PC-3 (cell line): Measurements from ENCODE around the gene OSBPL9. TPM values are rescaled to one million over a fixed set of nuclear protein-coding genes. Genes with fewer than 3 reads are reported as not detected.

Source experiments
- ATAC-seq: fragments of 200-7000 bp; cut with Tn5 transposase; 2 replicates; pipeline ENCODE4 v1.9.1; 2020; ENCODE audit warnings: mild to moderate bottlenecking, moderate library complexity
- BruUV-seq: library from RNA; stranded (reverse); fragments of 400-500 nt; replicated peaks from 2 replicates; lab custom pipeline; 2021; lab: Mats Ljungman, UMichigan
- CTCF ChIA-PET: fragments of 300-600 bp; sonication (Branson Sonifier 250); formaldehyde crosslinking; loops from one replicate; lab custom pipeline; 2022; ENCODE audit warnings: antibody characterized with exemption; lab: Charles Lee
- POLR2A ChIA-PET: fragments of 300-600 bp; sonication (Branson Sonifier 250); formaldehyde crosslinking; loops from one replicate; lab custom pipeline; 2022; ENCODE audit warnings: antibody characterized with exemption; ENCODE audit not compliant: unreplicated experiment; lab: Charles Lee
- DNase-seq: peaks from one replicate; pipeline ENCODE4 v3.0.0-alpha.2; 2015
- H2AFZ ChIP-seq: fragments of 300-600 bp; sonication (generic); 2 replicates; pipeline ENCODE4 v1.6.0; 2016; ENCODE audit warnings: antibody characterized with exemption, low read length
- H3F3A ChIP-seq: fragments of 300-600 bp; sonication (generic); one replicate; pipeline ENCODE4 v1.6.0; 2017; ENCODE audit warnings: antibody characterized with exemption, low read length, control low read depth, mild to moderate bottlenecking; ENCODE audit not compliant: unreplicated experiment
- H3K27ac ChIP-seq: fragments of 300-600 bp; sonication (generic); 2 replicates; pipeline ENCODE4 v1.5.1; 2016; ENCODE audit warnings: mild to moderate bottlenecking, low read length
- H3K27me3 ChIP-seq: fragments of 300-600 bp; sonication (generic); 2 replicates; pipeline ENCODE4 v1.6.1; 2016; ENCODE audit warnings: low read length, mixed read lengths
- H3K36me3 ChIP-seq: fragments of 300-600 bp; sonication (generic); 2 replicates; pipeline ENCODE4 v1.6.1; 2016; ENCODE audit warnings: low read depth, mixed run types, low read length, mixed read lengths
- H3K4me1 ChIP-seq: fragments of 300-600 bp; sonication (generic); 2 replicates; pipeline ENCODE4 v1.5.1; 2016; ENCODE audit warnings: low read length; ENCODE audit not compliant: insufficient read depth
- H3K4me2 ChIP-seq: fragments of 300-600 bp; sonication (generic); 2 replicates; pipeline ENCODE4 v1.6.0; 2016; ENCODE audit warnings: low read length
- H3K4me3 ChIP-seq: fragments of 300-600 bp; sonication (generic); 2 replicates; pipeline ENCODE4 v1.5.1; 2016; ENCODE audit warnings: mild to moderate bottlenecking, low read length, mixed read lengths
- H3K79me2 ChIP-seq: fragments of 300-600 bp; sonication (generic); 2 replicates; pipeline ENCODE4 v1.6.1; 2017; ENCODE audit warnings: low read length, mixed read lengths
- H3K9ac ChIP-seq: fragments of 300-600 bp; sonication (generic); 2 replicates; pipeline ENCODE4 v1.6.0; 2016; ENCODE audit warnings: mild to moderate bottlenecking, low read length
- H3K9me2 ChIP-seq: fragments of 300-600 bp; sonication (generic); replicated peaks from 2 replicates; pipeline ENCODE4 v1.6.1; 2016; ENCODE audit warnings: mixed run types, low read length, mixed read lengths
- H3K9me3 ChIP-seq: fragments of 300-600 bp; sonication (generic); 2 replicates; pipeline ENCODE4 v1.6.1; 2016; ENCODE audit warnings: low read length, mixed read lengths
- H4K20me1 ChIP-seq: fragments of 300-600 bp; sonication (generic); 2 replicates; pipeline ENCODE4 v1.6.1; 2016; ENCODE audit warnings: low read length, mixed read lengths
- EZH2 ChIP-seq: fragments of 300-600 bp; sonication (generic); IDR thresholded peaks from one replicate; pipeline ENCODE4 v1.6.1; 2017; ENCODE audit warnings: antibody characterized with exemption, mild to moderate bottlenecking, low read length; ENCODE audit not compliant: unreplicated experiment
- EZH2phosphoT487 ChIP-seq: fragments of 300-600 bp; sonication (generic); IDR thresholded peaks from 2 replicates; pipeline ENCODE4 v1.6.1; 2018; ENCODE audit warnings: mild to moderate bottlenecking, antibody characterized with exemption, low read length, borderline replicate concordance
- intact Hi-C: fragments of 100-400 bp; cut with micrococcal nuclease; formaldehyde crosslinking; loops from 2 replicates; pipeline ENCODE4 v1.9.0; 2023
- total RNA-seq: library from RNA; depleted of rRNA; stranded (reverse); fragments of >200 nt; gene quantifications from 2 replicates; pipeline ENCODE4 v1.2.3, GENCODE V29; 2014
- TF ChIP-seq, protein P1 (sequence below): fragments of 300-600 bp; sonication (generic); conservative IDR thresholded peaks from 2 replicates; pipeline ENCODE4 v1.5.1; 2017; ENCODE audit warnings: antibody characterized with exemption, low read depth, mild to moderate bottlenecking, low read length

Gene OSBPL9
- total RNA-seq, 1 experiment from 2014 or later, result 74.7 TPM

DNA sequence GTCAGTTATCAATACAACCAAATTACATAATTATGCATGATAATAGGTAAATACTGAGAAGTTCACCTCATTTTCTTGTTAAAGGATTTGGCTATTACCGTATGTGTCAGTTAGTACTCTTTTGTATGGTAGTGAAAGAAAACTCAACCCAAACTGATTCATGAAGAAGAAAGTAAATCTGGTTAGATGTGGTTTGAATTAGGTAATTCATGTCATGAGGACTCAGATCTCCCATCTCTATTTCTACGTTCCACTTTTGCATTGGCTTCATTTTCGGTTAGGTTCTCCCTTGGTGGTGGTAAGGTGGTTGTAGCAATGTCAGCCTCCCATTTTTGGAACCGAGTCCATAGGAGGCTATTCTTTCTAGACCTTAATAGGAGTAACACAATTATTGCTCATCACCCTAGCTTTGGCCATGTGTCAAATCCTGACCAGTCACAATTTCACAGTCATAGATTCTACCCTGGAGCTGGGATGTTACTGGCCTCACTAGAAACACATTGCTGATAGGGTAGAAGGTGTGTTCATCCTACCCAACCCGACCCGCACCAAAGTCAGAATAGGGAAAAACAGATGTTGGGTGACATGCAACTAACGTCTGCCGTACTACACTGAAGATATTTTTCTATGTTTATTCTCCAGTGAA, 97.6 kb downstream of the OSBPL9 start:
- no peaks in the 10 kb centered on the region for H4K20me1 ChIP-seq
- ATAC-seq, result no peak
- intact Hi-C loops, result no loop called here
- BruUV-seq, result no TSS peak
- no peak overlapping the region for H3K9ac ChIP-seq
- ChIA-PET CTCF (no interaction called here), POLR2A (no interaction called here)
- H3K9me3 ChIP-seq, result no peaks in the 10 kb centered on the region
- no peaks in the 10 kb centered on the region for H3K4me1 ChIP-seq
- no peaks in the 10 kb centered on the region for H3K36me3 ChIP-seq
- DNase-seq, result peak; percentile 16
- no peaks in the 10 kb centered on the region for H3F3A ChIP-seq
- no peak overlapping the region for H2AFZ ChIP-seq
- no peaks in the 10 kb centered on the region for H3K27me3 ChIP-seq
- H3K9me2 ChIP-seq, result no peaks in the 10 kb centered on the region
- H3K4me3 ChIP-seq, result no peak overlapping the region
- no peak overlapping the region for H3K4me2 ChIP-seq
- H3K79me2 ChIP-seq, result no peaks in the 10 kb centered on the region
- TF ChIP-seq, protein P1, sequence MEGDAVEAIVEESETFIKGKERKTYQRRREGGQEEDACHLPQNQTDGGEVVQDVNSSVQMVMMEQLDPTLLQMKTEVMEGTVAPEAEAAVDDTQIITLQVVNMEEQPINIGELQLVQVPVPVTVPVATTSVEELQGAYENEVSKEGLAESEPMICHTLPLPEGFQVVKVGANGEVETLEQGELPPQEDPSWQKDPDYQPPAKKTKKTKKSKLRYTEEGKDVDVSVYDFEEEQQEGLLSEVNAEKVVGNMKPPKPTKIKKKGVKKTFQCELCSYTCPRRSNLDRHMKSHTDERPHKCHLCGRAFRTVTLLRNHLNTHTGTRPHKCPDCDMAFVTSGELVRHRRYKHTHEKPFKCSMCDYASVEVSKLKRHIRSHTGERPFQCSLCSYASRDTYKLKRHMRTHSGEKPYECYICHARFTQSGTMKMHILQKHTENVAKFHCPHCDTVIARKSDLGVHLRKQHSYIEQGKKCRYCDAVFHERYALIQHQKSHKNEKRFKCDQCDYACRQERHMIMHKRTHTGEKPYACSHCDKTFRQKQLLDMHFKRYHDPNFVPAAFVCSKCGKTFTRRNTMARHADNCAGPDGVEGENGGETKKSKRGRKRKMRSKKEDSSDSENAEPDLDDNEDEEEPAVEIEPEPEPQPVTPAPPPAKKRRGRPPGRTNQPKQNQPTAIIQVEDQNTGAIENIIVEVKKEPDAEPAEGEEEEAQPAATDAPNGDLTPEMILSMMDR, result no peak
- TF ChIP-seq EZH2, result no peak
- TF ChIP-seq EZH2phosphoT487, result no peak
- no peak overlapping the region for H3K27ac ChIP-seq

DNA sequence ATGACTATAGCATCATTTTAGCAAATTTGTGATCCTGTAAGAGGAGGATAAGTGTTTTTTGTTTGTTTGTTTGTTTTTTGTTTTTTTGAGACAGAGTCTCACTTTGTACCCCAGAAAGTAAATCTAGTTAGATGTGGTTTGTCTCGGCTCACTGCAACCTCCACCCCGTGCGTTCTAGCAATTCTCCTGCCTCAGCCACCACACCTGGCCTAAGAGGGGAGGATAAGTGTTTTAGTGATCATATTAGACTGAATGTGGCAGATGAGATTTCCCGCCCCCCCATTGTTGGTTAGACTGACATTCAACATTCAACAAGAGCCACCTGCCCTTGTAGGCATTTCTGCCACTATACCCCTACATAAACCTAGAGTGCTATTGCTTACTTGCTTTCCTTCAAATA, 98.5 kb downstream of the OSBPL9 start:
- Histone ChIP-seq H3K27ac (no peak overlapping the region), H3K27me3 (no peaks in the 10 kb centered on the region), H3K4me1 (no peaks in the 10 kb centered on the region), H3F3A (no peaks in the 10 kb centered on the region), H3K36me3 (no peaks in the 10 kb centered on the region), H2AFZ (no peak overlapping the region), H4K20me1 (no peaks in the 10 kb centered on the region), H3K4me2 (no peak overlapping the region), H3K9me2 (no peaks in the 10 kb centered on the region), H3K9me3 (no peaks in the 10 kb centered on the region), H3K4me3 (no peak overlapping the region), H3K79me2 (no peaks in the 10 kb centered on the region), H3K9ac (no peak overlapping the region)
- intact Hi-C loops, result no loop called here
- TF ChIP-seq EZH2, result no peak
- no peak for TF ChIP-seq EZH2phosphoT487
- TF ChIP-seq, protein P1, result no peak
- BruUV-seq, result no TSS peak
- DNase-seq, result no peak
- no peak for ATAC-seq
- ChIA-PET CTCF (no interaction called here), POLR2A (no interaction called here)

DNA sequence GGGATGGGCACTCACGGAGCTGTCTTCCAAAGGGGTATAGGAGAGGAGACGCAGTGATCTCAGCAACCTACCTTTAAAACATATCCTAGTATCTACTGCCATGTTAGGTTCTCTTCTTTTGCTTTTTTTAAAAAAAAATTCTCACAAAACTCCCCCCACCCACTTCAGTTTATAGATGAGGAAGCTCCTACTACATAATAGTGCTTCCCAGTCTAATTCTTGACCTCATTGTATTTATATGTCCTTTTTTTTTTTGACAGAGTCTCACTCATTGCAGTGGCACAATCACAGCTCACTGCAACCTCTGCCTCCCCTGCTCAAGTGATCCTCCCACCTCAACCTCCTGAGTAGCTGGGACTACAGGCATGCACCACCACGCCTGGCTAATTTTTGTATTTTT, 99.9 kb downstream of the OSBPL9 start:
- H3K4me2 ChIP-seq, result no peak overlapping the region
- no peaks in the 10 kb centered on the region for H3K9me3 ChIP-seq
- H4K20me1 ChIP-seq, result no peaks in the 10 kb centered on the region
- CTCF ChIA-PET, result no interaction called here
- H3K9ac ChIP-seq, result no peak overlapping the region
- no peaks in the 10 kb centered on the region for H3K27me3 ChIP-seq
- no peaks in the 10 kb centered on the region for H3K36me3 ChIP-seq
- H3K79me2 ChIP-seq, result no peaks in the 10 kb centered on the region
- POLR2A ChIA-PET, result interaction anchor here (0.6 kb wide), 1 partner anchor 16 kb away, joined by 3 read pairs; no protein-coding TSS in a partner anchor
- H3F3A ChIP-seq, result no peaks in the 10 kb centered on the region
- DNase-seq (no peak), ATAC-seq (no peak)
- intact Hi-C loops, result no loop called here
- H3K4me1 ChIP-seq, result no peaks in the 10 kb centered on the region
- no peak overlapping the region for H2AFZ ChIP-seq
- no TSS peak for BruUV-seq
- H3K9me2 ChIP-seq, result no peaks in the 10 kb centered on the region
- H3K4me3 ChIP-seq, result no peak overlapping the region
- no peak for TF ChIP-seq EZH2phosphoT487
- TF ChIP-seq, protein P1, result no peak
- no peak for TF ChIP-seq EZH2
- no peak overlapping the region for H3K27ac ChIP-seq
